ENCODE data around the gene SCT. TPM values are rescaled to one million over a fixed set of nuclear protein-coding genes. Genes with fewer than 3 reads are reported as not detected.

SCT gene
- total RNA-seq, 4 donors from 2014 or later = not detected

GRCh38 chr11:621838-622237, 5.1 kb downstream of the SCT start:
- TF ChIP-seq CTCF (IDR thresholded peaks at IDR 0.05) = no peak
- ATAC-seq (ENCODE audit: low FRiP score) = no peak
- DNase-seq (ENCODE audit: low spot score) = no peak

- no peak for ATAC-seq (ENCODE audit: low FRiP score)
- no peak for TF ChIP-seq CTCF (IDR thresholded peaks at IDR 0.05)
- no peak for DNase-seq (ENCODE audit: low spot score)
Observed at GRCh38 chr11:620935-621814, 5.8 kb downstream of the SCT start.

- ATAC-seq (ENCODE audit: low FRiP score) (no peak), DNase-seq (ENCODE audit: low spot score) (no peak)
- no peak for TF ChIP-seq CTCF (IDR thresholded peaks at IDR 0.05)
Observed at GRCh38 chr11:620201-620600, 6.8 kb downstream of the SCT start.

- DNase-seq (ENCODE audit: low spot score) (no peak), ATAC-seq (ENCODE audit: low FRiP score) (no peak)
- no peak for TF ChIP-seq CTCF (IDR thresholded peaks at IDR 0.05)
Observed at GRCh38 chr11:619628-620050, 7.3 kb downstream of the SCT start.

GRCh38 chr11:618856-619627, 7.9 kb downstream of the SCT start:
- no peak for ATAC-seq (ENCODE audit: low FRiP score)
- no peak for TF ChIP-seq CTCF (IDR thresholded peaks at IDR 0.05)
- DNase-seq (ENCODE audit: low spot score) = no peak

- TF ChIP-seq CTCF (IDR thresholded peaks at IDR 0.05) = no peak
- ATAC-seq (ENCODE audit: low FRiP score) (no peak), DNase-seq (ENCODE audit: low spot score) (no peak)
Observed at GRCh38 chr11:617912-618682, 8.9 kb downstream of the SCT start.

Measured in omental fat pad (tissue), 4 donors.